Spleen (tissue), 11 donors: ENCODE results near the gene SNX13. TPM values are rescaled to one million over a fixed set of nuclear protein-coding genes. Genes with fewer than 3 reads are reported as not detected.

Experiments
- DNase-seq: peaks from one replicate; pipeline ENCODE4 v3.0.0-alpha.2; 2020
- H3K27ac ChIP-seq, 8 donors: fragments of 200-600 bp; sonication (generic) in 7 of 8; 1 replicate in 4 of 8; 2 replicates in 4 of 8; pipeline versions ENCODE4 v1.5.0 to v1.8.0; 2016 to 2021; ENCODE audit warnings: inconsistent platforms in 4 of 8, mild to moderate bottlenecking in 4 of 8, moderate library complexity in 1 of 8
- H3K27me3 ChIP-seq, 7 donors: fragments of 200-600 bp; sonication (generic) in 6 of 7; replicated peaks in 1 of 7; 1 replicate in 4 of 7; 2 replicates in 3 of 7; pipeline versions ENCODE4 v1.5.0 to v1.8.0; 2016 to 2021; ENCODE audit warnings: inconsistent platforms in 3 of 7, mild to moderate bottlenecking in 1 of 7
- H3K36me3 ChIP-seq, 6 donors: fragments of 200-600 bp; sonication (generic) in 5 of 6; 1 replicate in 4 of 6; 2 replicates in 2 of 6; pipeline versions ENCODE4 v1.5.0 to v1.8.0; 2016 to 2021; ENCODE audit warnings: inconsistent platforms in 2 of 6
- H3K4me1 ChIP-seq, 6 donors: fragments of 200-600 bp; sonication (generic) in 5 of 6; 1 replicate in 3 of 6; 2 replicates in 3 of 6; pipeline versions ENCODE4 v1.5.0 to v1.8.0; 2016 to 2021; ENCODE audit warnings: inconsistent platforms in 3 of 6
- H3K4me3 ChIP-seq, 8 donors: fragments of 200-600 bp; sonication (generic) in 7 of 8; 1 replicate in 4 of 8; 2 replicates in 4 of 8; pipeline versions ENCODE4 v1.5.0 to v1.8.0; 2016 to 2021; ENCODE audit warnings: inconsistent platforms in 4 of 8, mild to moderate bottlenecking in 4 of 8, moderate library complexity in 2 of 8
- H3K9me3 ChIP-seq, 8 donors: fragments of 200-600 bp; sonication (generic) in 7 of 8; 1 replicate in 4 of 8; 2 replicates in 4 of 8; pipeline versions ENCODE4 v1.5.0 to v1.8.0; 2016 to 2021; ENCODE audit warnings: inconsistent platforms in 4 of 8
- POLR2A ChIP-seq, 3 donors: fragments of 450-650 bp; IDR thresholded peaks; one replicate each; pipeline ENCODE4 v1.5.1; 2017; ENCODE audit warnings: antibody characterized with exemption in 3 of 3, mild to moderate bottlenecking in 1 of 3
- POLR2AphosphoS5 ChIP-seq, 3 donors: sonication (generic); formaldehyde crosslinking; IDR thresholded peaks; one replicate each; pipeline ENCODE4 v1.5.1; 2017; ENCODE audit warnings: antibody characterized with exemption in 3 of 3
- WGBS, 5 donors: extraction: QIAGEN DNeasy Blood & Tissue Kit in 3 of 5; methylation state at CpG; one replicate each; pipeline versions ENCODE4 v1.1.5 to v1.1.7; 2013 to 2018; 5-methylcytosine and 5-hydroxymethylcytosine counted together
- intact Hi-C: fragments of 100-400 bp; cut with DNase I; formaldehyde crosslinking; loops from one replicate; pipeline ENCODE4 v1.15.0; 2023; ENCODE audit warnings: low total_unique reads
- polyA plus RNA-seq, 3 donors: library from polyadenylated mRNA; stranded (reverse); fragments of 200-250 nt; gene quantifications; one replicate each; pipeline ENCODE4 v1.2.1, GENCODE V29; 2013
- total RNA-seq, 7 donors: library from RNA; depleted of rRNA in 3 of 7; stranded (reverse); fragments of >200 nt in 3 of 7; fragmentation: NEBNext Ultra II Directional in 4 of 7; extraction: Animal tissue kit (Norgen Biotek cat#: 25700) in 4 of 7; gene quantifications; one replicate each; pipeline versions ENCODE4 v1.1.0 to v1.2.1, GENCODE V29; 2016 to 2021
- TF ChIP-seq, protein P1 (sequence below), 11 experiments: fragments of 200-600 bp in 7 of 11; fragments of 450-650 bp in 4 of 11; sonication (generic) in 4 of 11; IDR thresholded peaks in 8 of 11; conservative IDR thresholded peaks in 3 of 11; 1 replicate in 7 of 11; 2 replicates in 4 of 11; pipeline versions ENCODE4 v1.4.0 to v1.8.0; 2016 to 2021; ENCODE audit warnings: antibody characterized with exemption in 11 of 11, inconsistent platforms in 4 of 11, mild to moderate bottlenecking in 1 of 11
- donor health status: healthy with polysubstance abuse.
- donor health status: DM: no; HTN: no; CAD: no; lungs with moderate emphysema.
- donor health status: DM: no; HTN: no; CAD: no.
- donor health status: Bipolar disorder and iron deficiency.
- donor health status: healthy.
- donor health status: DM: no; HTN: no; CAD: no.
- donor health status: DM: yes; HTN: yes; CAD: no.

The SNX13 gene
- total and polyA plus RNA-seq, 10 donors: 5.7 to 79.8 (median 55.8) TPM

DNA sequence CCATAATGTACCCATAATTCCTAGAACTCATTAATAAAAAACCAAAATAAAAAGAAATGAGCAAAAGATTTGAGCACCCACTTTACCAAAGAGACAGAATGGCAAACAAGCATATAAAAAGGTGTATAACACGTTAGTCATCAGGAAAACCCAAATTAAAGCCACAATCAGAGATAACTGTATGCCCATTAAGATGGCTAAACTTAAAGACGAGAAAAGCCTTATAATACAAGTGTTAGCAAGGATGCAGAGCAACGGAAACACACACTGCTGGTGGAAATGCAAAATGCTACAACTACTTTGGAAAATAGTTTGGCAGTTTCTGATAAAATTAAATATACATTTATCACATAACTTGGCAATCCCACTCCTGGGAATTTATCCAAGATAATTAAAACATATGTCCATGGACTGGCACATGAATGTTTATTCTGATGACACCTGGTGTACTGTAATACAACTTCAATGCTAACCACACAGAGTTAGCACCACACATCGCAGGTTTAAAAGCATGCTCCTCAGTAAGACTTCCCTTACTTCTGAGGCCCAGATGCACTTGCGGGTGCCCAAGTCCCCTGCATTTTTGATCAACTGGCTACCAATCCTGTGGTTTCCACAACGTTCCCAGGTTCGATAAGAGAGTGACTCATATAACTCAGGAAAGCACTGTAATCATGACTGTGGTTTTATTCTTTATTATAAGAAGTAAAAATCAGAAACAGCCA lies 158.6 kb downstream of the SNX13 start:
- DNase-seq: no peak
- H3K36me3 ChIP-seq: no peaks in the 10 kb centered on the region
- H3K4me3 ChIP-seq: no peak overlapping the region
- TF ChIP-seq POLR2AphosphoS5 (IDR thresholded peaks at IDR 0.05) (no peak), POLR2A (IDR thresholded peaks at IDR 0.05) (no peak)
- TF ChIP-seq, protein P1, sequence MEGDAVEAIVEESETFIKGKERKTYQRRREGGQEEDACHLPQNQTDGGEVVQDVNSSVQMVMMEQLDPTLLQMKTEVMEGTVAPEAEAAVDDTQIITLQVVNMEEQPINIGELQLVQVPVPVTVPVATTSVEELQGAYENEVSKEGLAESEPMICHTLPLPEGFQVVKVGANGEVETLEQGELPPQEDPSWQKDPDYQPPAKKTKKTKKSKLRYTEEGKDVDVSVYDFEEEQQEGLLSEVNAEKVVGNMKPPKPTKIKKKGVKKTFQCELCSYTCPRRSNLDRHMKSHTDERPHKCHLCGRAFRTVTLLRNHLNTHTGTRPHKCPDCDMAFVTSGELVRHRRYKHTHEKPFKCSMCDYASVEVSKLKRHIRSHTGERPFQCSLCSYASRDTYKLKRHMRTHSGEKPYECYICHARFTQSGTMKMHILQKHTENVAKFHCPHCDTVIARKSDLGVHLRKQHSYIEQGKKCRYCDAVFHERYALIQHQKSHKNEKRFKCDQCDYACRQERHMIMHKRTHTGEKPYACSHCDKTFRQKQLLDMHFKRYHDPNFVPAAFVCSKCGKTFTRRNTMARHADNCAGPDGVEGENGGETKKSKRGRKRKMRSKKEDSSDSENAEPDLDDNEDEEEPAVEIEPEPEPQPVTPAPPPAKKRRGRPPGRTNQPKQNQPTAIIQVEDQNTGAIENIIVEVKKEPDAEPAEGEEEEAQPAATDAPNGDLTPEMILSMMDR (IDR thresholded peaks at IDR 0.05 in 8 of 11, conservative IDR thresholded peaks at IDR 0.05 in 3 of 11): no peak
- H3K9me3 ChIP-seq: no peaks in the 10 kb centered on the region
- no peak overlapping the region for H3K27ac ChIP-seq
- intact Hi-C loops: no loop called here
- WGBS, 5 donors: 78 to 87% (median 80%) methylated on average over 7 of the region's 7 CpGs
- no peaks in the 10 kb centered on the region for H3K4me1 ChIP-seq
- no peaks in the 10 kb centered on the region for H3K27me3 ChIP-seq

DNA sequence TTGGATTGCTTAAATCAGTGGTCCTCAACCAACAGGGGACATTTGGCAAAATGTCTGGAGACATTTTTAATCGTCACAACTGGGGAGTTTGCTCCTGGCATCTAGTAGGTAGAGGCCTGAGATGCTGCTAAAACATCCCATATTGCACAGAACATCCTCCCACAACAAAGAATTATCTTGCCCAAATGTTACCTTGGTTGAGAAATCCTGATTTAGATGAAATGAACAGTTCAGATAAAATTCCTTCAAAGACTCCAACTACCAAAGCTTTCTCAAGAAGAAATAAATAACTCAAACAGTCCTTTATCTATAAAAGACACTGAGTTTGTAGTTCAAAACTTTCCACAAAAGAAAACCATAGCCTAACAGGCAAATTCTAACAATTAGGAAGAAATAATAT lies 160.9 kb downstream of the SNX13 start:
- Histone ChIP-seq H3K4me1 (no peaks in the 10 kb centered on the region), H3K4me3 (no peak overlapping the region), H3K36me3 (no peaks in the 10 kb centered on the region), H3K9me3 (no peaks in the 10 kb centered on the region), H3K27ac (no peak overlapping the region), H3K27me3 (no peaks in the 10 kb centered on the region)
- TF ChIP-seq, protein P1 (IDR thresholded peaks at IDR 0.05 in 8 of 11, conservative IDR thresholded peaks at IDR 0.05 in 3 of 11): no peak
- TF ChIP-seq POLR2A (IDR thresholded peaks at IDR 0.05) (no peak), POLR2AphosphoS5 (IDR thresholded peaks at IDR 0.05) (no peak)
- intact Hi-C loops: loop anchor here (10.0 kb wide), 1 partner anchor 555 kb away; no protein-coding TSS in a partner anchor
- WGBS, 5 donors: 88 to 94% (median 91%) methylated on average over 1 of the region's 1 CpG
- no peak for DNase-seq

DNA sequence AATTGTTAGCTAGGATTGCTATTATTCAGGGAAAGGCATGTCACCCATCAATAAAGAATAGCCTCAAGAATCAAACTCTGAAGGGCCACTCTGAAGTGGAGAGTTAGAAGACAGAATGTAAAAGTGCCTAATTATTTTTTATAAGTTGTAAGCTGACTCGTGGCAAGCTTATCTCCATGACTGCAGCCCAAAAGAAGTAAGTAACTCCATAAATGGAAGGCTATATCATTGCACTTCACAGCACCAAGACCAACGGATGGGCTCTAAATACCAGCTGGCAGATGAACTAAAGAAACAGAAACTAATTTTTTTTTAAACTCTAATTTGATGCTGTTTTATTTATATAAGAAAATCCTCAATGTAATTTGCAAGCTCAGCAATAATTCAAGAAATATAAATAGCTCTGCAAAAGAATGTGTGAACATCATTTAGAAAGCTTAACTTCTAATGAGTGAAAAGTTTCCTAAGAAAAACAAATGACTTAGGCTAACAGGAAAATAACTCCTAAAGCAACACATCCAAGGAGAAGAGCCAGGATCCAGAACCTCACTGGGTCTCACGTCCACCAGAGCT lies 165.5 kb downstream of the SNX13 start:
- DNase-seq: no peak
- H3K9me3 ChIP-seq: no peaks in the 10 kb centered on the region
- H3K27ac ChIP-seq: no peak overlapping the region
- no peaks in the 10 kb centered on the region for H3K36me3 ChIP-seq
- H3K4me1 ChIP-seq: peaks cover 0 to 28% (median 6%) of the 10 kb centered on the region in 6 donors
- intact Hi-C loops: loop anchor here (10.0 kb wide), 1 partner anchor 560 kb away; no protein-coding TSS in a partner anchor
- TF ChIP-seq, protein P1 (IDR thresholded peaks at IDR 0.05 in 8 of 11, conservative IDR thresholded peaks at IDR 0.05 in 3 of 11): no peak
- TF ChIP-seq POLR2AphosphoS5 (IDR thresholded peaks at IDR 0.05) (no peak), POLR2A (IDR thresholded peaks at IDR 0.05) (no peak)
- no peak overlapping the region for H3K4me3 ChIP-seq
- WGBS, 5 donors: 71 to 82% (median 81%) methylated on average over 3 of the region's 3 CpGs
- no peaks in the 10 kb centered on the region for H3K27me3 ChIP-seq

DNA sequence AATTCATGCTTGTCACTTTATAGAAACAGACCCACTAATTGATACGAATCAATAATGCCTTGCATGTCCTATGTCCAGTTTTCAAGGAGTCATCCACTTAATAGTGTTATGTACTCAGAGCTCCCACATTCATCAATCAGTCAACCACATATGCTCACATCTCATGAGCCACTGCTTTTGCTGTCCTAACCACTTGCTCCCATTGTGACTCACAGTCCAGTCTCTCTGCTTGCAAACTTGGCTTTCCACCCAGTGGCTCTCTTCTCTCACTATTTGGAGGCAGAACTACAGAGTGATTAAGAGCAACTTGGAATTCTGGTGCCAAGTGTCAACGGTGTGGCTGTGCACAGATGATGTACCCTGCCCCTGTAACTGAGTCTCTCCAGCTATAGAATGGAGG lies 166.0 kb downstream of the SNX13 start:
- no peaks in the 10 kb centered on the region for H3K9me3 ChIP-seq
- H3K36me3 ChIP-seq: no peaks in the 10 kb centered on the region
- peaks cover 0 to 31% (median 6%) of the 10 kb centered on the region in 6 donors for H3K4me1 ChIP-seq
- H3K27ac ChIP-seq: no peak overlapping the region
- 89 to 94% (median 92%) methylated on average over 2 of the region's 2 CpGs for WGBS, 5 donors
- H3K27me3 ChIP-seq: no peaks in the 10 kb centered on the region
- no peak overlapping the region for H3K4me3 ChIP-seq
- no peak for DNase-seq
- intact Hi-C loops: loop anchor here (10.0 kb wide), 1 partner anchor 561 kb away; no protein-coding TSS in a partner anchor
- TF ChIP-seq POLR2A (IDR thresholded peaks at IDR 0.05) (no peak), POLR2AphosphoS5 (IDR thresholded peaks at IDR 0.05) (no peak)
- TF ChIP-seq, protein P1 (IDR thresholded peaks at IDR 0.05 in 8 of 11, conservative IDR thresholded peaks at IDR 0.05 in 3 of 11): no peak
